PC-3 (cell line): ENCODE measurements around the gene ASPSCR1. TPM values are rescaled to one million over a fixed set of nuclear protein-coding genes. Genes with fewer than 3 reads are reported as not detected.

Experiments
- ATAC-seq: fragments of 200-7000 bp; cut with Tn5 transposase; 2 replicates; pipeline ENCODE4 v1.9.1; 2020; ENCODE audit warnings: mild to moderate bottlenecking, moderate library complexity
- BruUV-seq: library from RNA; stranded (reverse); fragments of 400-500 nt; replicated peaks from 2 replicates; lab custom pipeline; 2021; lab: Mats Ljungman, UMichigan
- CTCF ChIA-PET: fragments of 300-600 bp; sonication (Branson Sonifier 250); formaldehyde crosslinking; loops from one replicate; lab custom pipeline; 2022; ENCODE audit warnings: antibody characterized with exemption; lab: Charles Lee
- POLR2A ChIA-PET: fragments of 300-600 bp; sonication (Branson Sonifier 250); formaldehyde crosslinking; loops from one replicate; lab custom pipeline; 2022; ENCODE audit warnings: antibody characterized with exemption; ENCODE audit not compliant: unreplicated experiment; lab: Charles Lee
- DNase-seq: peaks from one replicate; pipeline ENCODE4 v3.0.0-alpha.2; 2015
- H2AFZ ChIP-seq: fragments of 300-600 bp; sonication (generic); 2 replicates; pipeline ENCODE4 v1.6.0; 2016; ENCODE audit warnings: antibody characterized with exemption, low read length
- H3F3A ChIP-seq: fragments of 300-600 bp; sonication (generic); one replicate; pipeline ENCODE4 v1.6.0; 2017; ENCODE audit warnings: antibody characterized with exemption, low read length, control low read depth, mild to moderate bottlenecking; ENCODE audit not compliant: unreplicated experiment
- H3K27ac ChIP-seq: fragments of 300-600 bp; sonication (generic); 2 replicates; pipeline ENCODE4 v1.5.1; 2016; ENCODE audit warnings: mild to moderate bottlenecking, low read length
- H3K27me3 ChIP-seq: fragments of 300-600 bp; sonication (generic); 2 replicates; pipeline ENCODE4 v1.6.1; 2016; ENCODE audit warnings: low read length, mixed read lengths
- H3K36me3 ChIP-seq: fragments of 300-600 bp; sonication (generic); 2 replicates; pipeline ENCODE4 v1.6.1; 2016; ENCODE audit warnings: low read depth, mixed run types, low read length, mixed read lengths
- H3K4me1 ChIP-seq: fragments of 300-600 bp; sonication (generic); 2 replicates; pipeline ENCODE4 v1.5.1; 2016; ENCODE audit warnings: low read length; ENCODE audit not compliant: insufficient read depth
- H3K4me2 ChIP-seq: fragments of 300-600 bp; sonication (generic); 2 replicates; pipeline ENCODE4 v1.6.0; 2016; ENCODE audit warnings: low read length
- H3K4me3 ChIP-seq: fragments of 300-600 bp; sonication (generic); 2 replicates; pipeline ENCODE4 v1.5.1; 2016; ENCODE audit warnings: mild to moderate bottlenecking, low read length, mixed read lengths
- H3K79me2 ChIP-seq: fragments of 300-600 bp; sonication (generic); 2 replicates; pipeline ENCODE4 v1.6.1; 2017; ENCODE audit warnings: low read length, mixed read lengths
- H3K9ac ChIP-seq: fragments of 300-600 bp; sonication (generic); 2 replicates; pipeline ENCODE4 v1.6.0; 2016; ENCODE audit warnings: mild to moderate bottlenecking, low read length
- H3K9me2 ChIP-seq: fragments of 300-600 bp; sonication (generic); replicated peaks from 2 replicates; pipeline ENCODE4 v1.6.1; 2016; ENCODE audit warnings: mixed run types, low read length, mixed read lengths
- H3K9me3 ChIP-seq: fragments of 300-600 bp; sonication (generic); 2 replicates; pipeline ENCODE4 v1.6.1; 2016; ENCODE audit warnings: low read length, mixed read lengths
- H4K20me1 ChIP-seq: fragments of 300-600 bp; sonication (generic); 2 replicates; pipeline ENCODE4 v1.6.1; 2016; ENCODE audit warnings: low read length, mixed read lengths
- EZH2 ChIP-seq: fragments of 300-600 bp; sonication (generic); IDR thresholded peaks from one replicate; pipeline ENCODE4 v1.6.1; 2017; ENCODE audit warnings: antibody characterized with exemption, mild to moderate bottlenecking, low read length; ENCODE audit not compliant: unreplicated experiment
- EZH2phosphoT487 ChIP-seq: fragments of 300-600 bp; sonication (generic); IDR thresholded peaks from 2 replicates; pipeline ENCODE4 v1.6.1; 2018; ENCODE audit warnings: mild to moderate bottlenecking, antibody characterized with exemption, low read length, borderline replicate concordance
- intact Hi-C: fragments of 100-400 bp; cut with micrococcal nuclease; formaldehyde crosslinking; loops from 2 replicates; pipeline ENCODE4 v1.9.0; 2023
- total RNA-seq: library from RNA; depleted of rRNA; stranded (reverse); fragments of >200 nt; gene quantifications from 2 replicates; pipeline ENCODE4 v1.2.3, GENCODE V29; 2014
- TF ChIP-seq, protein P1 (sequence below): fragments of 300-600 bp; sonication (generic); conservative IDR thresholded peaks from 2 replicates; pipeline ENCODE4 v1.5.1; 2017; ENCODE audit warnings: antibody characterized with exemption, low read depth, mild to moderate bottlenecking, low read length

Gene ASPSCR1
- total RNA-seq, 1 experiment from 2014 or later, result 31.5 TPM

DNA sequence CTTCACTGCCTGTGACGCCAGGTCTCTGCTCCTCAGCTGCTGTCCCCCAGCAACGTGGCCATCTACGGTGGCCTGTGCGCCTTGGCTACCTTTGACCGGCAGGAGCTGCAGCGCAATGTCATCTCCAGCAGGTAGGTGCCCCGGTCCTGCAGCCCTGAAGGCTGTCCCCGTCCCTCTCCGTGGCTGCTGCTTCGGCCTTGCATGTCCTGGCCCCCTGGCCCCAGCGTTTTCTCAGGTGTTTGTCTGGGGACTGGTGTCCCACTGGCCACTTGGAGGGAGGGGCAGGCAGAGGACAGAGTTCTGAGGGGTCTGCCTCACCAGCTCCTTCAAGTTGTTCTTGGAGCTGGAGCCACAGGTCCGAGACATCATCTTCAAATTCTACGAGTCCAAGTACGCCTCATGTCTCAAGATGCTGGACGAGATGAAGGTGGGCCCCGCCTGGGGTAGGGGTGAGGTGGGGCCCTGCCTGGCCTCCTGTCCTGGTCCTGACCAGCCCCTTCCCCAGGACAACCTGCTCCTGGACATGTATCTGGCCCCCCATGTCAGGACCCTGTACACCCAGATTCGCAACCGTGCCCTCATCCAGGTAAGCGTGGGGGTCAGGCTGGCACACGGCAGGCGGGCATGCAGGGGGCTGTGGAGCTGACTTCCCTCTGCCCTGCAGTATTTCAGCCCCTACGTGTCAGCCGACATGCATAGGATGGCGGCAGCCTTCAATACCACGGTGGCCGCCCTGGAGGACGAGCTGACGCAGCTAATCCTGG lies 78.7 kb downstream of the ASPSCR1 start:
- Histone ChIP-seq H3K4me3 (no peak overlapping the region), H3K4me1 (peaks cover 8% of the 10 kb centered on the region; the same call in 1 of the 2 replicates), H3K9me3 (no peaks in the 10 kb centered on the region), H2AFZ (no peak overlapping the region), H3F3A (no peaks in the 10 kb centered on the region), H3K79me2 (peaks cover 21% of the 10 kb centered on the region), H3K4me2 (no peak overlapping the region), H3K27ac (no peak overlapping the region), H3K27me3 (no peaks in the 10 kb centered on the region), H3K36me3 (peaks cover 43% of the 10 kb centered on the region), H4K20me1 (no peaks in the 10 kb centered on the region), H3K9me2 (no peaks in the 10 kb centered on the region), H3K9ac (no peak overlapping the region)
- ChIA-PET POLR2A (no interaction called here), CTCF (interaction anchor here (0.6 kb wide), 1 partner anchor 34 kb away, joined by 4 read pairs; the partner anchor contains the start of gene CENPX)
- no peak for TF ChIP-seq EZH2
- no peak for TF ChIP-seq EZH2phosphoT487
- TF ChIP-seq, protein P1, sequence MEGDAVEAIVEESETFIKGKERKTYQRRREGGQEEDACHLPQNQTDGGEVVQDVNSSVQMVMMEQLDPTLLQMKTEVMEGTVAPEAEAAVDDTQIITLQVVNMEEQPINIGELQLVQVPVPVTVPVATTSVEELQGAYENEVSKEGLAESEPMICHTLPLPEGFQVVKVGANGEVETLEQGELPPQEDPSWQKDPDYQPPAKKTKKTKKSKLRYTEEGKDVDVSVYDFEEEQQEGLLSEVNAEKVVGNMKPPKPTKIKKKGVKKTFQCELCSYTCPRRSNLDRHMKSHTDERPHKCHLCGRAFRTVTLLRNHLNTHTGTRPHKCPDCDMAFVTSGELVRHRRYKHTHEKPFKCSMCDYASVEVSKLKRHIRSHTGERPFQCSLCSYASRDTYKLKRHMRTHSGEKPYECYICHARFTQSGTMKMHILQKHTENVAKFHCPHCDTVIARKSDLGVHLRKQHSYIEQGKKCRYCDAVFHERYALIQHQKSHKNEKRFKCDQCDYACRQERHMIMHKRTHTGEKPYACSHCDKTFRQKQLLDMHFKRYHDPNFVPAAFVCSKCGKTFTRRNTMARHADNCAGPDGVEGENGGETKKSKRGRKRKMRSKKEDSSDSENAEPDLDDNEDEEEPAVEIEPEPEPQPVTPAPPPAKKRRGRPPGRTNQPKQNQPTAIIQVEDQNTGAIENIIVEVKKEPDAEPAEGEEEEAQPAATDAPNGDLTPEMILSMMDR, result no peak
- no peak for ATAC-seq
- intact Hi-C loops, result no loop called here
- no peak for DNase-seq
- BruUV-seq, result no TSS peak

DNA sequence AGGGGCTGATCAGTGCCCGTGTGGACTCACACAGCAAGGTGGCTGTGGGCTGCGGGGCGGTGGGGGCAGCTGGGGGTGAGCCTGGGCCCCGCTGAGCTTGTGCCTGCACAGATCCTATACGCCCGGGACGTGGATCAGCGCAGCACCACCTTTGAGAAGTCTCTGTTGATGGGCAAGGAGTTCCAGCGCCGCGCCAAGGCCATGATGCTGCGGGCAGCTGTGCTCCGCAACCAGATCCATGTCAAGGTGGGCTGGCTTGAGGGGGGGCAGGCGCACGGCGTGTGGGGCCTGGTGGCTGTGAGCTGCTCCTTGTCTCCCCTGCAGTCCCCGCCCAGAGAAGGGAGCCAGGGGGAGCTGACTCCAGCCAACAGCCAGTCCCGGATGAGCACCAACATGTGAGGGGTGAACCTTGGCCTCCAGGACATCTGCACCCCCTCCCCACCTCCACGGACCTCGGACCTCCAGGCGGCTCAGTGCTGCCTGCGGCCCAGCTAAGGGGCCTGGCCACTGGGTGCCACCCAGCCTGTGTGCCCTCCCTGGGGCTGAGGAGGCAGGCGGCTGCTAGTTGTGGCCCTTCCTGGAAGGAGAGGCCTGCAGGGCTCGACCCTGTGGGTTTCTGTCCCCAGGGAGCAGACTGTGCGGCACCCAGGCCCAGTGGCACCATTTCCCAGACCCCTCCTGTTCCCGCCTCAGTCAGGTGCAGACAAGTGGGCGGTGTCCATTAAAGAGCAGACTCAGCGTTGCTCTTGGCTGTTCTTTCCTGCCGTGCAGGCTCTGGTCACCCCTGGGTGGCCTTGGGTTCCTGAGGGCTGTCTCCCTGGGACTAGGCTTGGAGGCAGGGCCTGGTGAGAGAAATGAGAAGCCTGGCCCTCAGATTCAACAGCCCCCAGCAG lies 79.5 kb downstream of the ASPSCR1 start:
- intact Hi-C loops, result no loop called here
- POLR2A ChIA-PET, result no interaction called here
- H3K36me3 ChIP-seq, result peaks cover 47% of the 10 kb centered on the region
- BruUV-seq, result TSS peak; percentile 17
- DNase-seq, result no peak
- no peak overlapping the region for H3K4me3 ChIP-seq
- H3K9ac ChIP-seq, result no peak overlapping the region
- peaks cover 20% of the 10 kb centered on the region for H3K79me2 ChIP-seq
- no peak for TF ChIP-seq EZH2
- TF ChIP-seq, protein P1, result no peak
- no peak for TF ChIP-seq EZH2phosphoT487
- H3F3A ChIP-seq, result no peaks in the 10 kb centered on the region
- peak; percentile 3; the same call in 1 of the 2 replicates for ATAC-seq
- no peak overlapping the region for H3K27ac ChIP-seq
- no peak overlapping the region for H2AFZ ChIP-seq
- H3K4me2 ChIP-seq, result no peak overlapping the region
- H3K27me3 ChIP-seq, result no peaks in the 10 kb centered on the region
- peaks cover 8% of the 10 kb centered on the region; the same call in 1 of the 2 replicates for H3K4me1 ChIP-seq
- no peaks in the 10 kb centered on the region for H4K20me1 ChIP-seq
- H3K9me2 ChIP-seq, result no peaks in the 10 kb centered on the region
- H3K9me3 ChIP-seq, result no peaks in the 10 kb centered on the region
- CTCF ChIA-PET, result no interaction called here
